HFF-Myc (cell line): ENCODE results near the gene LRRC3.

Experiments
- DNase-seq: peaks from one replicate; pipeline ENCODE4 v3.0.0-alpha.2; 2011; ENCODE audit warnings: low read depth; ENCODE audit errors: extremely low read depth
- H3K4me3 ChIP-seq: replicated peaks from 2 replicates; pipeline ENCODE4 v1.5.1; 2011; ENCODE audit warnings: low read depth, mild to moderate bottlenecking, control low read depth, low read length
- TF ChIP-seq, protein P1 (sequence below): IDR thresholded peaks from 2 replicates; pipeline ENCODE4 v1.5.1; 2012; ENCODE audit warnings: mild to moderate bottlenecking, low read depth, low read length, control low read depth; ENCODE audit errors: missing control alignments

LRRC3 gene

DNA sequence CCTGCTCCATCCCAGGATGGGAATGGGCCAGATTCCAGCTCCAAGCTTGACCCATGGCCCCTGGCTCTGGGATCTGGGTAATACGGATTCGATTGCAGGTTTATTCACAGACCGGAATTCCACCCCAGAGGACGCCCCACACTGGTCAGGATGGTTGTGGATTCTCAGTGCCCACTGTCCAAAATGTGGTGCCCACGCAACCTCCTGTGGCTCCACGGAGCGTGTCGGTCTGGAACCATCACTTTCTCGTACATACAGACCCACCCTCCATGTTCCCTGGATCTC is 53.1 kb downstream of the LRRC3 start:
- TF ChIP-seq, protein P1, sequence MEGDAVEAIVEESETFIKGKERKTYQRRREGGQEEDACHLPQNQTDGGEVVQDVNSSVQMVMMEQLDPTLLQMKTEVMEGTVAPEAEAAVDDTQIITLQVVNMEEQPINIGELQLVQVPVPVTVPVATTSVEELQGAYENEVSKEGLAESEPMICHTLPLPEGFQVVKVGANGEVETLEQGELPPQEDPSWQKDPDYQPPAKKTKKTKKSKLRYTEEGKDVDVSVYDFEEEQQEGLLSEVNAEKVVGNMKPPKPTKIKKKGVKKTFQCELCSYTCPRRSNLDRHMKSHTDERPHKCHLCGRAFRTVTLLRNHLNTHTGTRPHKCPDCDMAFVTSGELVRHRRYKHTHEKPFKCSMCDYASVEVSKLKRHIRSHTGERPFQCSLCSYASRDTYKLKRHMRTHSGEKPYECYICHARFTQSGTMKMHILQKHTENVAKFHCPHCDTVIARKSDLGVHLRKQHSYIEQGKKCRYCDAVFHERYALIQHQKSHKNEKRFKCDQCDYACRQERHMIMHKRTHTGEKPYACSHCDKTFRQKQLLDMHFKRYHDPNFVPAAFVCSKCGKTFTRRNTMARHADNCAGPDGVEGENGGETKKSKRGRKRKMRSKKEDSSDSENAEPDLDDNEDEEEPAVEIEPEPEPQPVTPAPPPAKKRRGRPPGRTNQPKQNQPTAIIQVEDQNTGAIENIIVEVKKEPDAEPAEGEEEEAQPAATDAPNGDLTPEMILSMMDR: no peak
- DNase-seq: no peak
- H3K4me3 ChIP-seq: no peak overlapping the region

DNA sequence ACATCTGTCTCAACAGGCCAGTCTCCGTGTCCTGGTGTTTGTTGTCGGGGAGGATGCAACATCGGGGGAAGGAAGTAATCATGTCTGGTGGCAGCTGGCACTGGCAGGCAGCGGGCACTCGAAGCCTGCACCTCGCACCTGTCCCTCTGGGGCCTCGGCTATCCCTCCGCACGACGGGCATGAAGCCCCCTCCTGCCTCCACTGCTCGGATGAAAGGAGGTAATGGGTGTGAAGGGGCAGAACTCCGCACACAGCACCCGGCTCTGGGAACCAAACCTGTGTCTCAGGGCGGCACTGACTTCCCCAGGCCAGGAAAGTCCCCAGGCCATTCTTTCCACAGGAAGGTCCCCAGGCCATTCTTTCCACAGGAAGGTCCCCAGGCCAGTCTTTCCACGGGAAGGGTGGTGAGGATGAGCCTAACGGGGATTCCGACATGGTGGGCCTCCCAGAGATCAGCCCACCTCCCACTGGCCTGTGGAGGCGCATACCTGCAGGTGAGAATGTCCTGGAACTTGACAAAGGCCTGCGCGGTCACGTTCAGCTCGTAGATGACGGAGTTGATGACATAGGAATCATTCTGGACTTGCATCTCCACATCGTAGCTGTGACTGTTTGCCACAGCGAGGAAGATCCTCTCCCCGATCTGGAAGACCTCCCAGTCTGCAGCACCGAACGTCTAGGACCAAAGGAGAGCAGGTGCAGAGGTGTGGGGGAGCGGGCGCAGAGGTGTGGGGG is 53.6 kb downstream of the LRRC3 start:
- H3K4me3 ChIP-seq: no peak overlapping the region
- TF ChIP-seq, protein P1: no peak
- DNase-seq: no peak

- TF ChIP-seq, protein P1: no peak
- DNase-seq: no peak
- H3K4me3 ChIP-seq: no peak overlapping the region
These were observed 54.2 kb downstream of the LRRC3 start for GRCh38 chr21:44509539-44509938.

DNA sequence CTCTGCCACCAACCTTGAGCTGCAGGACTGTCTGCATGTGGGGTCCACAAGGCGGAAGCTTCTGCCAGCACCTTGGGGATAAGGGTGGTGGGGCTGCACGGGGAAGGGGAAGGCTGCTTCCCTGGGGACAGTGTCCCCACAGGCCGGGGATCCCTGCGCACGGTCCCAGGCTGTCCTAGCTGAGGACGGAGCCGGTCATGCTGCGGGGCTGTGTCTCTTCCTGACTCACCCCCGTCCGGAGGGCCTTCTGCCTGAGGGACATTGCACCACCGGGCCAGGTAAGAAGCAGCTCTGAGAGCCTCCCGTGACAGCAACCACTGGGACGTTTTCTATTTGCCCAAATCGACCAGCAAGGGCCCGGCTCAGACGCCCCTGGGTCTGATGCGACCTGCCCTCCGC is 54.8 kb downstream of the LRRC3 start:
- DNase-seq: no peak
- H3K4me3 ChIP-seq: no peak overlapping the region
- TF ChIP-seq, protein P1: no peak

DNA sequence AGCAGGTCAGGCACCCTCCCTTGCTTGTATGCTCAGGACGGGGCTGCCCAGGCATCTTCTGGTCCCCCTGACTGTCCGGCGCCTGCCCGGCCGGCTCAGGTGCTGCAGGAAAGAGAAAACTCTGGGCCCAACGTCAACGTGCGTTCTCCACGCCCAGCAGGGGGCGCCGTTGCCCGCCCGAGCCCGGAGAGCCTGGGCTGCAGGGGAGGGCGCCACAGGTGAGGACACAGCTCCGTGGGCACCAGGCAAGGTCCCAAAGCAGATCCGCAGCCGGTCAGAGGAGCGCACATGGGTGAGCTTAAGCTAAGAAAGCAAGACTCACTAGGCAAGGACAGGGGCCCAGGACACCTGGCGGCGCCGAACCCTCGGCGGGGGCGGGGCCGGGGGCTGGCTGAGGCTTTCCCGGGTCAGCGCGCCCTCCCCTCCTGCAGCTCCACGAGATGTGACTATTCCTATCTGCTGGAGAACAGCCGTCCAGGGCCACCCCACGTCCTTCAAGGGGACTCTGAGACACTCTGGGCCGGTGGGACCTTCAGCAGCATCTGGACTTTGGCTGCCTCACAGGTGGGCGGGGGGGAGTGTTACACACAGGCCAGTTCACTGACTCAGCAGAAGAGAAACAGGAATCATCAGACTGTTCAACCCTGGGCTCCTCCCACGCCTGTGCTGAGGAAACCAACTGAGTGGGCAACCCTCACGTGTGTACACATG is 55.4 kb downstream of the LRRC3 start:
- DNase-seq: no peak
- TF ChIP-seq, protein P1: peak; percentile 80
- H3K4me3 ChIP-seq: no peak overlapping the region

- H3K4me3 ChIP-seq: no peak overlapping the region
- TF ChIP-seq, protein P1: no peak
- DNase-seq: no peak
These were observed 56.1 kb downstream of the LRRC3 start for GRCh38 chr21:44511219-44511937.
